Anterior cingulate cortex (tissue), 58 donors: ENCODE measurements around the gene PCID2.
"Not testable (repeated sequence)": the region's sequence is repeated elsewhere in the genome, so short reads cannot be mapped to it uniquely, and the experiment has no call there.

Experiments
- DNase-seq, 58 donors: peaks; one replicate each; lab custom pipeline; 2025; lab: John Stamatoyannopoulos, UW

Gene PCID2

DNA sequence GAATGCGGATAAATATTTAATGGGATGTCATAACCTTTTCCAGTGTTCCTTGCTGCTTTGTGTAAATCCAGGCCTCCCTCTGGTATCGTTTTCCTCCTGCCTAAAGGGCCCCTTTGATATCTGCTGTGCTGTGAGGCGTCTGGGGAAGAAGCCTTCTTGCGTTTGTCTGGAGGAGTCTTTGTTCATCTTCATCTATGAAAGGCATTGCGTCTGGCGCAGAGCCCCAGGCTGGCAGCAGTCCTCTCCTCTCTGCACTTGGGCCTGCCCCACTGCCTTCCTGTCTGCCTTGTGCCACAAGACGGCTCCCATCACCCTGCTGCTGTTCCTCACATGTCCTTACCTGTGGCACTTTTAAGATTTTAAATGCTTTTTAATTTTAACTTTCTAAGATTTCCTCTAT lies 40.3 kb downstream of the PCID2 start:
- DNase-seq: no peak

DNA sequence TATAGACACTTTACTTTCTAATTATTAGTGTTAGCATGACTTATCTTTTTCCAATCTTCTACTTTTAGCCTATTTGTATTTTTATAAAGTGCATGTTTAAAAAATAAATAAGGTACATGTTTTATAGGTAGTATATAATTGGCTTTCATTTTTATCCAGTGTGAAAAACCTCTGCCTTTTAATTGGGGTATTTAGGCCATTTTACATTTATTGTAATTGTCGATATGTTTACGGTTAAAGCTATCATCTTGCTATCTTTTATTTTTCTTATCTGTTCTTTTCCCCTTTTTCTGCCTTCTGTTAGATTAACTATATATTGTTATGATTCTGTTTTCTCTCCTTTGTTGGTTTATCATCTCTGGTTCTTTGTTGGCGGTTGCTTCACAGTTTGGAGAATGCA lies 40.9 kb downstream of the PCID2 start:
- DNase-seq: no peak

DNA sequence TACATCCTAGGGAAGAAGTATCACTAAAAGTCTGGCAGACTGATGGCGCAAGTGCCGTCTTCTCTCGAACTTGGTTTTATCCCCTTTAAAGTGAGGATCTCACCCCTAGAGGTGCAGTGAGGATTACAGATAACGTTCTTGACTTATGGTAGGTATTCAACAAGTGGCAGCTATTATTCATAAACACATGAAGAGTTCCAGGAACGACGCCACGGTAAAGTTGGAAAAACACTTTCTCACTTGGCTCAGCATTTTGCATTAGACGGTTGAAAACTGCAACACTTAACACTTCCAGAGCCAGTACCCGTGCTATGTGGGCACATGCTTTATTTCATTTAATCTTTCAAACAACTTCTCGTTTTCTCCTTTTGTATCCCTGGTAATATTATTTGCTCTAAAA lies 41.3 kb downstream of the PCID2 start:
- DNase-seq: no peak

DNA sequence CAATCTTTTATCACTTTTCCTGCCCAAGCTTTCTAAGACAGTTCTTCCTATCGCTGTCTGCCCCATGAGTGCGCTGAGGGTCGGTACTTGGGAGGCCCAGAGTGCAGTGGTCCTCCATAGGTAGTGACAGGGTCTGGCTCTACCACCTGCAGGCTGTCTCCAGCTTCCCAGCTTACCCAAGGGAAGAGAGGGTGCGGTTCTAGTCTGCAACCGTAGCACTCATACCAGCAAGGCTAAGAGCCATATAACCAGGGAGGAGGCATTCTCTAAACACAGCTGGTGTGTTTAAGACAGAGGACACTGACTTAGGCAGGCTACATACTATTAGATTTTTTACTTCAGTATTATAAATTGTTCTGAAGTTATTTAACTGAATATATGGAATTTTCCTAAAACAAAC lies 41.8 kb downstream of the PCID2 start:
- DNase-seq: no peak

DNA sequence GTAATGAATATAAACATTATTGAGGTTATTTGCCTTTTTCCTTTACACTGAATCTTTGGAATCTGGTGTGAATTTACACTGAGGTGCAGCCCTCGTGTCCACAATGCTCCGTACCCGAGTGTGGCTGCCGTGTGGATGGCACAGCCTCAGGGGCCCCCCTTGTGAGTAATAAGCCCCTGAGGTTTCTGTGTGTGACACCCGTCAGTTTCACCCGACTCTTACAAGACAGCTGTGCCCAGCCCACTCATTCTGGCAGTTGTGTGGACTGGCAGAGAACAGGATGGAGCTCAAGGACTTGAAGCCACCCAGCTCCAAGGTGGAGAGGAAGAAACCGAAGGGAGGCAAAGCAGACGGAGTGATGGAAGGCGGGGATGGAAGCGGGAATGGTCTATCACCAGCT lies 42.2 kb downstream of the PCID2 start:
- no peak for DNase-seq

DNA sequence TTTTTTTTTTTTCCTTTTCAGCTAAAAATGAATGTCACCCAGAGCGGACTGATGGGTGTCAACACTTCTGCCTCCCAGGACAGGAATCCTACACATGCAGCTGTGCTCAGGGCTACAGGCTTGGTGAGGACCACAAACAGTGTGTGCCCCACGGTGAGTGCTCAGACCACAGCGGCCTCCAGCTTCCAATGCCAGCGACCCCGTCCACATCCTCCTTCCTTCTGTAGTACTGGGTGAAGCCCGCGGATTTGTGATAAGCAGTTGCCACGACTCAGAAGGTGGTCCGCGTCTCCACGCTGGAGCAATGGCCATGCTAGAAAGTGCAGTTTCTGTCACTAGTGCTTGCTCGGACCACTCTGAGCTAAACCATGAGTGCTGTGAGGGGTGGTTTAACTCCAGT lies 44.0 kb downstream of the PCID2 start:
- no peak for DNase-seq

DNA sequence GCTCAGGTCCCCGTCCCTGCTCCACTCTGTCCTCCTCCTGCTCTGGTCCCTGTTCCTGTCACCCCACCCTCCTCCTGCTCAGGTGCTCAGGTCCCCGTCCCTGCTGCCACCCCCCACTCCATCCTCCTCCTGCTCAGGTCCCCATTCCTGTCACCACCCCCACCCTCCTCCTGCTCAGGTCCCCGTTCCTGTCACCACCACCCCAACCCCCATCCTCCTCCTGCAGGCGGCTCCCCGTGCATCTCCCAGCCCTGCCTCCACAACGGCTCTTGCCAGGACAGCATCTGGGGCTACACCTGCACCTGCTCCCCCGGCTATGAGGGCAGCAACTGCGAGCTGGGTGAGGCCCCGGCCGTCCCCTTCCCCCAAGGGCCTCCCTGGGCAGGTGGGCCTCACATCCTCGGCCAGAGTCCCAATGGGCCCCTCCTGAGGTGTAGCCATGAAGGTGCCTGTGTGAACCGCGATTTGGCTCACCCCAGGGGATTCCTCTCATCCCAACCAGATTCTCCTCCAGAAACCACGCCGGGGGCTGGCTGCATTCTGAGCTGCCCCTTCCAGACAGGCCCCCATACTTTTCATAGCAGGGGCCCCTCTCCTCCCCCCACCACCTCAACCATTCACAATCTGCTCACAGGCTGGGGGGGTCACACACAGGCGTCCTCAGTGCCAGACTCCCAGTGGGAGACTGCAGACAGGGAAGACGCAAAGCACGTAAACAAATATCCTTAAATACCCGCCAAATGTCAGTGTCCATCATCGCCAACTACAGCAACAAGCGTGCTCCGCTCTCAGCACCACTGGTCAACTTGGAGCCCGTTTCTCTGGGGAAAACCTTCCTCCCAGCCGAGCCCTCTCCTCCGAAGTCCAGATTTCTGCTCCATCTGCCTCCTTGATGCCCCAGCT lies 45.4 kb downstream of the PCID2 start:
- DNase-seq: no peak

DNA sequence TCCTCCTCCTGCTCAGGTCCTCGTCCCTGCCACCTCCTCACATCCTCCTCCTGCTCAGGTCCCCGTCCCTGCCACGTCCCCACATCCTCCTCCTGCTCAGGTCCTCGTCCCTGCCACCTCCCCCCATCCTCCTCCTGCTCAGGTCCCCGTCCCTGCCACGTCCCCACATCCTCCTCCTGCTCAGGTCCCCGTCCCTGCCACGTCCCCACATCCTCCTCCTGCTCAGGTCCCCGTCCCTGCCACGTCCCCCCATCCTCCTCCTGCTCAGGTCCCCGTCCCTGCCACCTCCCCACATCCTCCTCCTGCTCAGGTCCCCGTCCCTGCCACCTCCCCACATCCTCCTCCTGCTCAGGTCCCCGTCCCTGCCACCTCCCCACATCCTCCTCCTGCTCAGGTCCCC lies 46.5 kb downstream of the PCID2 start:
- not testable (repeated sequence) for DNase-seq

DNA sequence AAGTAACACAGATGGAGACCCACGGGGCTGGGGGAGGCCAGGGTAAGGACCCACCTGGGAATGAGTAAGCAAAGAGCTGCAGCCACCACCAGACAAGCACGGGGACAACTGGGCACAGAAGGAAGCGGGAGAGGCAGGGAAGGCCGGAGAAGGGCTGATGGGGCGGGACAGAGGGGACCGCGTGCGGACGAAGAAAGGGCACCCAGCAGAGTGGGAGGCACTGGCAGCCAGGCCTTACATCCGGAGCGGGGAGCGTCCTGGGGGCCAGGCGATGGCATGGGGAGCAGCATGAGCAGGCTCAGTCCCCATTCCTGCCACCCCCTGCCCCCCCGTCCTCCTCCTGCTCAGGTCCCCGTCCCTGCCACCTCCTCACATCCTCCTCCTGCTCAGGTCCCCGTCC lies 47.0 kb downstream of the PCID2 start:
- DNase-seq: no peak

DNA sequence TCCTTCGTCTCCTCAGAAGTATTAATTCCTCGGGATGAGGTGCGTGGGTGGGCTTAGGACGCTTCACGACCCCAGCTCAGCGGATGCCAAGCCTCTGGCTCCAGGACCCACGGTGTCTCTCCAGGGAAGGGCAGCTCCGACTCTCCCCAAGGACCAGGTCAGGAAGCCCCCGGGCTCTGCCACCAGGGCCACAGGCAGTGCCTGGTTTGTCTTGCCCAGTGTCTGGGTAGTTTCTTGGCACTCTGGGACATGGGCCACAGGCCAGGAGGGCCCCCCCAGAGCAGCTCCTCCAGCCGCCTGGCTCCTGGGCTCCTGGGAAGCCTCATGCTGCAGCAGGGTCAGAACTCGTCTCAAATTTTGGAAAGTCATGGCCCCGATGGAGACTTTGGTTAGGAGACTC lies 47.5 kb downstream of the PCID2 start:
- DNase-seq: no peak

DNA sequence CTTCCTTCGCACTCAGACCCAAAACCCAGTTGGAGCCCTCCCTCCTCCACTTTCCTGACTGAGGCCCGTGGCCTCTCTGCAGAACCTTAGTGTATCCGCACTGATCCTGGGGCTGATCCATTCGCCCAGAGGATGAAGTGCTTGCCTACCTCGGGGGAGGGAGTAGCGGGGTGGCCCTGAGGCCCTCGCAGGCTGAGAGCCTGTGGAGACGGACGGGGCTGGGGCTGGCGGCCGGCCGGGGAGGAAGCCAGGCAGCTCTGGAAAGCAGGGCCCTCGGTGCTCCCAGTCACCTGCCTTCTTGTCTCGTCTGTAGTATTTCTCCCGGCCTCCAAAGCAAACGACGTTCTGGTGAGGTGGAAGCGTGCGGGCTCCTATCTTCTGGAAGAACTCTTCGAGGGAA lies 48.8 kb downstream of the PCID2 start:
- no peak for DNase-seq

DNA sequence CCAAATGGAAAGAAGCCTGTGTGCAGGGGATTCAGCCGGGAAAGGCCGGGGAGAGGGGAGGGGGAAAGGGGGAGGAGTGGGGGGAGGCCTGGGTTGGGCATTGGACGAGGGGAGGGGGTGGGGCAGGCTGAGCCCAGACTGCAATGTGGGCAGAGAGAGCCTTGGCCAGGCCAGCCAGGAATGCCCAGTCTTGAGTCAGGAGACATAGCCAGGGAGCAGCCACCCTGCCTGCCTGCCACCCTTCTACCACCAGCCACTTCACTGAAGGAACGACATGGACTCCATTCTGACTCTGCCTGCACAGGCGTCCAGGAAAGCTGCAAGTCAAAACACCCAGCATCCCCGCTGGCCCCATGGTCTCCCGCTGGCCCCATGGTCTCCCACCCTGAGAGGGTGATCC lies 49.5 kb downstream of the PCID2 start:
- DNase-seq: no peak

DNA sequence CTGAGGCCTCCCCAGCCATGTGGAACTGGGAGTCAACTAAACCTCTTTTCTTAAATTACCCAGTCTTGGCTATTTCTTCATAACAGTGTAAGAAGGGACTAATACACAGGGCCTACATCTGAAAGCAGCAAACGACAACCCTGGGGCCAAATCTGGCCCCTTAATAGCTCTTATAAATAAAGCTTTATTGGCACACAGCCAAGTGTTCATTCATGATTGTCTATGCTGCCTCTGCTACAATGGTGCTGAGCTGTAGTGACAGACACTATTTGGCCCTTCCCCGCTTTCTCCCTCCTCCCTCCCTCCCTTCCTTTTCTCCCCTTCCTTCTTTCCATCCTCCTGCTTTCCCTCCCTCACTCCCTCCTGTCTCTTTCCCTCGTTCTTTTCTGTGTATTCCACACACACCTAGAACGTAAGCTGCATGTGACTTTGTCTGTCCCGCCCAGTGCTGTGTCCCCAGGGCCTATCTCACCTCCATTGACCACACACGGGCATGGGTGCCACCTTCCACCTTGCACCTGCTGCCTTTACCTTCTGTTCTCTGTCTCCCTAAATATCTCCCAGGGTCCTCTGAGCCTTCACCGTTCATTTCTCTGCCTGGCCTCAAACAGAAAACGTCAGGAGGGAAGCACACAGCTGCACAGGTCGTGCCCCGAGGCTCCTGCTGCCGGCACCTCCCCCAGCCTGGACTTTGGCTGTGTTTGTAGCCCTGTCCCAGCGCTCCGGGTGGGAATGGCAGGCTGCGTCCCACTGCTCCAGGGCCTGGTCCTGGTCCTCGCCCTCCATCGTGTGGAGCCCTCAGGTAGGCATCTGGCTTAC lies 50.3 kb downstream of the PCID2 start, which contains the start of gene PROZ:
PROZ (plus strand) TSS at position 720 of the 819 bp plus-strand sequence; CDS start at position 733, 13 bp downstream.
- no peak for DNase-seq

DNA sequence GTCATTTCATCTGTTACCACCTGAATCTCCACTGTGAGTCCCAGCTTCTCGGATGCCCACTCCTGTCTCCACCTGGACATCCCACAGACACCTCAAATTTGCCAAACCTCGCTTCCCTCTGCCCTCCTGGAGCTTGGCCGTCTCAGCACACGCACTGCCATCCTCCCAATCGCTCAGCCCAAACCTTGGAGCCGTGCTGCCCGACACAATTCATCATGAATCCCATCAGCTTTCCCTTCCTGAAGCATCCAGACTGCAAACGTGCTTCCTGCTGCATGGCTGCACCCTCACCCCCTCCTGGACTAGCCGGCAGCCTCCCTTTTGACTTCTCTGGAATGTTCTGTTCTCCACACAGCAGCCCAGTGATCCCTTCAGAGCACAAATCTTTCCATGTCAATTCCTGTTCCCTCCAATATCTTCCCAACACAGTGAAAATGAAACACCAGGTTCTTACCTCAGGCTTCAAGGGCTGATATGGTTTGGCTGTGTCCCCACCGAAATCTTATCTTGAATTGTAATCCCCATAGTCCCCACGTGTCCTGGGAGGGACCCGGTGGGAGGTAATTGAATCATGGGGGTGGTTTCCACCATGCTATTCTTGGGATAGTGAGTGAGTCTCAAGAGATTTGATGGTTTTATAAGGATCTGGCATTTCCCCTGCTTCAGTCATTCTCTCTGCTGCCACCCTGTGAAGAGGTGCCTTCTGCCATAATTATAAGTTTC lies 51.1 kb downstream of the PCID2 start:
- DNase-seq: no peak

DNA sequence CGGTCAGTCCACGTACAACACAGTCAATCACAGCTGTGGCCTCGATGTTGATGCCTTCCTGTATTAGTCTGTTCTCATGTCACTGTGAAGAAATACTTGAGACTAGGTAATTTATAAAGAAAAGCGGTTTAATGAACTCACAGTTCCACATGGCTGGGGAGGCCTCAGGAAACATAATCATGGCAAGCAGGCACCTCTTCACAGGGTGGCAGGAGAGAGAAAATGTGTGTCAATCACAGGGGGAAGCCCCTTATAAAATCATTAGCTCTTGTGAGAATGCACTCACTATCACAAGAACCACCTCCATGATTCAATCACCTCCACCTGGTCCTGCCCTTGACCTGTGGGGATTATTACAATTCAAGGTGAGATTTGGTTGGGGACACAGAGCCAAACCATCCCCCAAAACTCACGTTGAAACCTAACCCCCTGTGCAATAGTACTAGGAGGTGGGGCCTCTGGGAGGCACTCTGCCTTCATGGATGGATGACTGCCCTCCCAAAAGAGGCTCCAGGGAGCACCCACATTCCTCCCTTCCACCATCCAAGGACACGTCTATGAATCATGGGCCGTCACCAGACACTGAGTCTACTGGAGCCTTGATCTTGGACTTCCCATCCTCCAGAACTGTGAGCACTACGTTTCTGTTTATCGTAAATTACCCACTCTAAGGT lies 52.4 kb downstream of the PCID2 start:
- no peak for DNase-seq

DNA sequence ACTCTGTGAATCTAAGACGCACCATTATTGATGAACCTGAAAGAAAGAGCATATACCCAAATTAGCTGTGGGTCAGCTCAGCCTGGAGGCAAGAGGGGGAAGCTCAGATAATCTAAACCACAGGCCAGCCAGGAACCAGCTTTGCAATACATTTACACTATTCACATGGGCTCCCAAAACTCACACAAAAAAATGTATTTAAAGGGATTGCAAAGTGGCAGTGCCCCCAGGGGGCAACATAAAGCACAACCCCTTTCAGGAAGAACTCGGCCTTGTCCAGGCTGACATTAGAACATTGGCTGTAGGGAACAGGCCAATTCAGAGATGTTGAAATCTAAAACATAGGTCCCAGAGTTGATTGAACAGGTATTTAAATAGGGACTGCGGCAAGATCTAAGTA lies 53.3 kb downstream of the PCID2 start:
- DNase-seq: no peak

DNA sequence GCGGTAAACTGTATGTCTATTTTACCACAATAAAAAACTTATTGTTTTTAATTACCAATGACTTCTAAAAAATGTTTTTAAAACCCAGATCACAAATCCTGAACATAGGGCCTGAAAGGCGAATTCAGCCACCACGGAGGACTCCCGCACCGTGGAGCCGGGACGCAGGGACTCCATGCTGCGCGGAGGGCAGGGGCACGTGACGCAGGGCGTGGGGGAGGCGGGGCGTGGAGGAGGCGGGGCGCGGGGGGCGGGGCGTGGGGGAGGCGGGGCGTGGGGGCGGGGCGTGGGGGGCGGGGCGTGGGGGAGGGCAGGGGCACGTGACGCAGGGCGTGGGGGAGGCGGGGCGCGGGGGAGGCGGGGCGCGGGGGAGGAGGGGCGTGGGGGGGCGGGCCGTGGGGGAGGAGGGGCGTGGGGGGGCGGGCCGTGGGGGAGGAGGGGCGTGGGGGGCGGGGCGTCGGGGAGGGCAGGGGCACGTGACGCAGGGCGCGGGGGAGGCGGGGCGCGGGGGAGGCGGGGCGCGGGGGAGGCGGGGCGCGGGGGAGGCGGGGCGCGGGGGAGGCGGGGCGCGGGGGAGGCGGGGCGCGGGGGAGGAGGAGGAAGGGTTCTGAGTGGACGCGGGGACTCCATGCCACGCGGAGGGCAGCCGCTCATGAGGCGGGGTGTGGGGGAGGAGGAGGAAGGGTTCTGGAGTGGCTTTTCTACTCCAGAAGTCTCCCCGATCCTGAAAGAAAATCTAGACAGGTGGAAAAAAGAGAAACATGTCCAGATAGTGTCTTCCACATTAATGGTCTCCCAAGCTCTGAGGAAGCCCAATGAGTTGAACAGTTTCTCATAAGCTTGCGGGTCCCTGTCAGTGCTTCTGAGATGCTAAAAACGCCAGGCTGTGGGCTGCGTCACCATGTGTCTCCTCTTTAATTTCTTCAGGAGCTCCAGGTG lies 54.4 kb downstream of the PCID2 start:
- DNase-seq: peak in 54 of 58 donors; percentile 15 to 88 (median 67)

DNA sequence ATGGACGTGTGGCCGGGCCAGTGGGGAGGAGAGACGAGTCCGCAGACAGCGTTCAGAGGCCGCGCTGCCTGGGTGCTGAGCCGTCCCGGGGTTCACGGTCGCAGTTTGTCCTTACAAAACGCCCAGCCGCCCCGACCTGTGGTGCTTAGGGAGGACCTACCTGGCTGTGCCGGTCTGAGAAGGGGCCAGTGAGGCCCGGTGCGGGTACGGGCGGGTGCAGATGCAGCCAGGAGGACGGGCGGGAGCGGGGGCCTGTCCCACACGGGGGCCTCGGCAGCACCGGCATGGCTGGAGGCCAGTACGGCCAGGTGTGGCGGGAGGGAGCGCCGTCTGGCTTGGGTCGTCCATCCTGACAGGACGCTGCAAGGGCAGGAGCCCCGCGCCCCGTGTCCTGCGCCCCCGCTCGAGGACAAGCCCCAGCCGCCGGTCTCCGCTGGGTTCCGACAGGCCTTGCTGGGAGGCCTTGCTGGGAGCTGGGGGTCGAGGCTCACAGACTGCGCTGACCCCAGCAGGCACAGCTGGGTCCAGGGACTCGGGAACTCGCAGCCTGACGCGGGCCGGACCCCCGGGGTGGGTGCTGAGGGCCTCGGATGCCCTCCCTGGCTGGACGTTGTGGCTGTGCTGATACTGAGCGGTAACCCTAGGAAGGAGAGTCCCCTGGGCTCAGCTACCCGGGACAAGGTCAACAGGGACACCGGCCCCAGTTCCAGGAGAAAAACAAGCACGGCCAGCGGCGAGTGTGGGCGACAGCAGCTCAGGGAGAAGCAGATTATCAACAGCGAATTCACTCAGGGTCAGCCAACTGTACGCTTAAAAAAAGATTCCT lies 55.3 kb downstream of the PCID2 start:
- peak in 20 of 58 donors; percentile 27 to 67 (median 48) for DNase-seq

DNA sequence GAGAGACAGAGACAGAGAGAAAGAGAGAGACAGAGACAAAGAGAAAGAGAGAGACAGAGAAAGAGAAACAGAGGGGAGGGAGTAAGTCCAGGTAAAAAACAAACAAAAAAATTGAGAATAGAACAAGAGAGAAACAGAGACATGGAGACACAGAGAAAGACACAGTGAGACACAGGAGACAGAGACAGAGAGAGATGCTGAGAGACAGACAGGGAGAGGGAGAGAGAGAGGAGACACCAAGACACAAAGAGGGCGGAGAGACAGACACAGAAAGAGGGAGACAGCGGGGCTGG lies 55.8 kb downstream of the PCID2 start:
- no peak for DNase-seq
